Left kidney (tissue), 2 donors: ENCODE measurements around the gene CHCHD6. TPM values are rescaled to one million over a fixed set of nuclear protein-coding genes. Genes with fewer than 3 reads are reported as not detected.

ENCODE experiments used
- DNase-seq: peaks from one replicate; pipeline ENCODE4 v3.0.0-alpha.2; 2013
- polyA plus RNA-seq: library from polyadenylated mRNA; unstranded; fragments of 120-200 nt; gene quantifications from one replicate; pipeline ENCODE4 v1.2.1, GENCODE V29; 2013; ENCODE audit not compliant: insufficient read length

CHCHD6 gene
- polyA plus RNA-seq, 1 donor = 15.8 TPM

- no peak for DNase-seq
These were observed 154.8 kb downstream of the CHCHD6 start for GRCh38 chr3:126858887-126859286.

- DNase-seq = no peak
These were observed 155.6 kb downstream of the CHCHD6 start for GRCh38 chr3:126859415-126860246.

- DNase-seq = no peak
These were observed 161.7 kb downstream of the CHCHD6 start for GRCh38 chr3:126865736-126866135.

- no peak for DNase-seq
These were observed 162.2 kb downstream of the CHCHD6 start for GRCh38 chr3:126866175-126866759.

- DNase-seq = no peak
These were observed 163.3 kb downstream of the CHCHD6 start for GRCh38 chr3:126867190-126867862.

- no peak for DNase-seq
These were observed 163.8 kb downstream of the CHCHD6 start for GRCh38 chr3:126867863-126868200.

GRCh38 chr3:126870608-126871210, 166.7 kb downstream of the CHCHD6 start:
- no peak for DNase-seq

- DNase-seq = no peak
These were observed 168.8 kb downstream of the CHCHD6 start for GRCh38 chr3:126872701-126873342.

- no peak for DNase-seq
These were observed 169.4 kb downstream of the CHCHD6 start for GRCh38 chr3:126873416-126873815.

GRCh38 chr3:126878664-126879063, 174.6 kb downstream of the CHCHD6 start:
- no peak for DNase-seq

GRCh38 chr3:126880901-126881300, 176.9 kb downstream of the CHCHD6 start:
- DNase-seq = no peak

- DNase-seq = no peak
These were observed 177.8 kb downstream of the CHCHD6 start for GRCh38 chr3:126881861-126882260.

- no peak for DNase-seq
These were observed 179.2 kb downstream of the CHCHD6 start for GRCh38 chr3:126883241-126883640.

GRCh38 chr3:126885425-126885824, 181.4 kb downstream of the CHCHD6 start:
- DNase-seq = no peak

GRCh38 chr3:126886217-126886616, 182.2 kb downstream of the CHCHD6 start:
- no peak for DNase-seq

GRCh38 chr3:126887686-126888085, 183.6 kb downstream of the CHCHD6 start:
- no peak for DNase-seq

- DNase-seq = no peak
These were observed 184.2 kb downstream of the CHCHD6 start for GRCh38 chr3:126888186-126888760.

- DNase-seq = no peak
These were observed 185.5 kb downstream of the CHCHD6 start for GRCh38 chr3:126889276-126890201.

GRCh38 chr3:126891141-126891540, 187.1 kb downstream of the CHCHD6 start:
- DNase-seq = no peak

- DNase-seq = no peak
These were observed 187.8 kb downstream of the CHCHD6 start for GRCh38 chr3:126891791-126892190.

- DNase-seq = no peak
These were observed 189.6 kb downstream of the CHCHD6 start for GRCh38 chr3:126893651-126894050.
